Stimulated activated CD4-positive, alpha-beta T cell treated with anti-CD3 and anti-CD28 coated beads, Interleukin-15, amount 100 ng/mL, for 1 hour (primary cell): ENCODE measurements around the gene SCUBE2.
"Not testable (repeated sequence)": the region's sequence is repeated elsewhere in the genome, so short reads cannot be mapped to it uniquely, and the experiment has no call there.

Experiments used
- DNase-seq, 2 donors: peaks; one replicate each; pipeline ENCODE4 v3.0.0-alpha.2; 2020; ENCODE audit warnings: low read depth in 1 of 2, low spot score in 1 of 2

Gene SCUBE2

DNA sequence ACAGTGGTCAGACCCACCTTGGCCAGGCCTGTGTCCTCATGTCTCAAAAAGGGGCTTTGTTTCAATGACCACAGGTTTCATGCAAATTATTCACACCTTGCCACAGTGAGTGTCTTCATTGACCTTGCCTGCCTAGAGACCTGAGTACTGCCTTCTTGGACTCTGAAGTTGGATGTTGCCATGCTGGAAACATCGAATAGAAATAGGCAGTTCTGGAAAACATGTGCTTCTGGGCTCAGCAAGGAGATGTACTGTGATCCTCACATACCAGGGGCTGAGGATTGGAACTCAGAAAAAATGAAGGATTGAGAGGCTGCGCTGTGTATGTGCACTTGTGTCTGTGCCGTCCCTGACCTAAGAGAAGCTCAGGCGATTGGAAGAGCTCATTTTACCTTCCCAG, 78.0 kb downstream of the SCUBE2 start:
- DNase-seq, result no peak

DNA sequence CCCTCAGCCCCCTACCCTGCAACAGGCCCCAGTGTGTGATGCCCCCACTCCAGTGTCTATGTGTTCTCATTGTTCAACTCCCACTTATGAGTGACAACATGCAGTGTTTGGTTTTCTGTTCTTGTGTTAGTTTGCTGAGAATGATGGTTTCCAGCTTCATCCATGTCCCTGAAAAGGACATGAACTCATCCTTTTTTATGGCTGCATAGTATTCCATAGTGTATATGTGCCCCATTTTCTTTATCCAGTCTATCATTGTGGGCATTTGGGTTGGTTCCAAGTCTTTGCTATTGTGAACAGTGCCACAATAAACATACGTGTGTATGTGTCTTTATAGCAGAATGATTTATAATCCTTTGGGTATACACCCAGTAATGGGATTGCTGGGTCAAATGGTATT, 81.9 kb downstream of the SCUBE2 start:
- not testable (repeated sequence) for DNase-seq

DNA sequence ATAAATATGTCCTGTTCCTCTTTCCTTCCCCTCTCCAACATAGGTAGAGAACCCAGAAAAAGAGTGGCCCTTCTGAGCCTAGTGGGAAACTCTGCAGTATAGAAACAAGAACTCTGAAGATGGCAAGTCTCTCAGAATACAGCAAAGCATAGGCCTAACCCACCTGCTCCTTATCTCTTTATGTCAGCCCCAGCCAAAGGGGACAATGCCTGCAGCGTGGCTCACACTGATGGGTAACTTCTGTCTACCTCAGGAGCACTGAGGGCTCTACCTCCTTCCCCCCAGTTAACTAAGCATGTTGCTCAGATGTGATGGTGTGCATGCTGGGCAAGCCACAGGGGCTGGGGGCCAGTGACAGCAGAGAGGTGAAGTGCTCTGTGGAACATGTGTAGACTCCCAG, 82.7 kb downstream of the SCUBE2 start:
- DNase-seq, result no peak

GRCh38 chr11:9008011-9008550, 83.3 kb downstream of the SCUBE2 start:
- no peak for DNase-seq

- no peak for DNase-seq
Observed at GRCh38 chr11:9005087-9005486, 86.3 kb downstream of the SCUBE2 start.

DNA sequence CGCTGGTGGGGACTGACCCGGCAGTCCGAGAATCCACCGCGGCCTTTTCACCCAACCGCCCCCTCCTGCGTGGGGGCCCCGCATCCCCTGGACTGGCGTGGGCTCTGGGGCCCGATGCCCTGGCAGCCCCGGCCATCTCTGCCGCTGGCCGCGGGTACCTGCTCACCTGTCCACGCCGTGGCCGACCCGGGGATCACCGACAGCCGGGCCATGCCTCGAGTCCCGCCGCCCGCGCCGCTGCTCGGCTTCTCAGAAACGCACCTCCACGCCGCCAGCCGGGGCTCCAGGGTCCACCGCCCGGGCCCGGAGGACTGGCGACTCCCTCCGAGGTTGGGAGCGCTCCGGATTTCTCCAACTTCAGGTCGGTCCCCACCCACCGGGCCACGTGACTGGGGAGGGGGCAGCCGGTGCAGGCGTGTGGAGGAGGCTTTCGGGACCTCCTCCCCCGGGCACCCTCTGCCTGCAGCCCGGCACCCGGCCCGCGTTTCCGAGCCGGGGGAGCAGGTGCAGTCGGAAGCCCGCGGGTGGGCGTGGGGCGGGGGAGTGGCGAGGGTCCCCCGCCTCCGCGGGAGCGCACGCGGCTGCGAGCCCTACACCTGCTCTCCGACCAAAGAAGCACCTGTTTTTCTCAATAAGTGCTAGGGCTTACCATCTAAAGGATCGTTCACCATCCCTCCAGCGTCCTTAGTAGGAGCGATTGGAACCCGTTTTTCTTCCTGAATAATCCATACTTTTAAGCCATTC, 87.0 kb downstream of the SCUBE2 start:
- DNase-seq, result peak in 1 of 2 donors; percentile 11

DNA sequence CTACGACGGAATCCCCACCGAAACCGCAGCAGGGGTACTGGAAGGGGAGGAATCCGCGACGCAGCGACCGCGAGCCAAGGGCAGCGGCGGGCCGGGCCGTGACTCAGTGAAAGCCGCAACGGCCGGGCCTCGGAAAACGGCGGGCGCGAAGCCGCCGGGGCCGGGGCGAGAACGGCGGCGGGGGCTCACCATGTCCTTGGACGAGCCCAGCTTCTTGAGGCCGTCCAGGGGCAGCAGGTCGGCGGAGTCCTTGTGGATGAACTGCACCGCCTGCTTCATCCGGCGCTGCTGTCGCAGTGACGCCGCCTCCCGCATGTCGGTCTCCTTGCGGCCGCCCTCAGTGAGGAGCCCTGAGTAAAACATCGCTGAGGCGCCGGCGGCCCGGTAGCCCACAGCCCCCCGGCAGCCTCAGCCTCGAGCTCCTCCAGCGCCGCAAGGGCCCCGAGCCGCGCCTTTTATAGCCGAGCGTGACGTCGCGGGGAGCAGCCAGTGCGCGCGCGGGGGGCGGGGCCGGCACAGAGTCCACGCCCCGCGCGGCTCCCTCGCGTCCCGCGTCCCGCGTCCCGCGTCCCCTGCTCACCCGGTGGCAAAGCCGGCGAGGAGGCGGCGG, 87.7 kb downstream of the SCUBE2 start, which contains the start of gene NRIP3:
Gene NRIP3 (minus strand): TSS at position 429 of the 610 bp plus-strand sequence. CDS start 66 bp downstream, at position 363.
- DNase-seq, result peak; percentile 55 to 62

DNA sequence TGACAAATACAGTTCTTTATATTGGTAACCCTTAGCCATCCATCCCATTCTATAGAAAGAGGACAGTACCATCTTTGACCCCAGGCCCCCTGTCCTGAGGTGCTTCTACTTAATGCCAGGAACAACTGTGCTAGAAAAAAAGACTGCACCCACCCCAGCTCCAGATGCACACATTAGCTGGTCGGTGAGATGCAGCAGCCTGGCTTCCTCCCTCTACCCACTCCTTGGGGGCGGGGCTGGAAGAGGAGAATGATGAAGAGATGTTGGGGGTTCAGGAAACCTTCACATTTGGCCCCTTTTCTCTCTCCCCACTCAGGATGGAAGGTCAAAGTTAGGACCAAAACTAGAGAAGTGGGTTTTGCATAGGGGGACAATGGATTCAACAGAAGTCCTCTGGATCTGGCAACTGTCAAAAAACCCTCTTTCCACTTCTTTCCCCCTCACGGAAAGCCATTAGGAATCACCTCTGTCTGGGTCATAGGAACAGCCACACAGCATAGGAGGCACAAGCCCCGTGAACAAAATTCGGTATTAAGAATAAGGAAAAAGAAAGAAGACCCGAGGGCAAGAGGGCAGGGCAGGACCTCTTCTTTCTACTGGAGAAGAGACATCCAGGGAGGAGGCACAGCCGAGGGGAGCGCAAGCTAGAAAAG, 88.4 kb downstream of the SCUBE2 start:
- no peak for DNase-seq

- DNase-seq, result no peak
Observed at GRCh38 chr11:9001736-9002135, 89.7 kb downstream of the SCUBE2 start.

- no peak for DNase-seq
Observed at GRCh38 chr11:8998017-8998416, 93.4 kb downstream of the SCUBE2 start.

DNA sequence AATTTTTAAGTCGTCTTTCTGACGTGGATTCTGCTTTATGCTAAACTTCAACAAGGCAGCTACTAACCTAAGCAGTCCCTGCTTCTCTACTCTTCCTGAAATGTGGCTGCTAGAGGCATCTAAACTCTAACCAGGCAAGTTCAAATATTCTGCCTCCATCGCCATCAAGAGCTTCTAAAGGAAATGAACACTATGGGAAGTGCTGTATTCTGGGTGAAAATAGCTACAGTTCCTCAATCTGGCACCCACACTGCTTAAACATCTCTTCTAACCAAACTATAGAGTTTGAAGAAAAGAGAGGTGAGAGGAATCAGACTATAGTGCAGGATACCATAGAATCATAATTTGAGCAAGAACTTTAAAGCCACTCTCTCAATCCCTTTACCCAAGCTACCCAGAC, 93.9 kb downstream of the SCUBE2 start:
- DNase-seq, result no peak

DNA sequence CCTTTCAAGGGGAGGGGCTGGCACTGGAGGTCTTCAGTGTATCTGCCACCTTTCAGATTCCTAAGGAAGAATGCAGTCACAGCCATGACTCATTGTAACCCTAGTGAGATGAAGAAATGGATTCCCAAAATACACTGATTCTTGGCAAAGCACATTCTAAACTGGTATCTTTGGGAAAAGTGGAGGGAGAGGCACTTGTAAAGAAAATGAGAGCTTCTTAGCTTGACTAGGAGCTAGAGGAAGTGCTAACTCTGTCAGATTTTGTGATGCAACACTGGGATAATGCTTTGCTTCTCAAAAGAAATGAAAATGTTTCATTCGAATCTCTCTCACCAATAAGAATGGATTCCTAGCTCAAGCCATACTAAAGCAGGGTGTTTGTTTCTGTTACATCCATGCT, 101.9 kb downstream of the SCUBE2 start:
- DNase-seq, result no peak

- no peak for DNase-seq
Observed at GRCh38 chr11:8988329-8989234, 102.8 kb downstream of the SCUBE2 start.

GRCh38 chr11:8987446-8987845, 104.0 kb downstream of the SCUBE2 start:
- DNase-seq, result no peak

GRCh38 chr11:8986772-8987171, 104.6 kb downstream of the SCUBE2 start:
- DNase-seq, result not testable (repeated sequence)

DNA sequence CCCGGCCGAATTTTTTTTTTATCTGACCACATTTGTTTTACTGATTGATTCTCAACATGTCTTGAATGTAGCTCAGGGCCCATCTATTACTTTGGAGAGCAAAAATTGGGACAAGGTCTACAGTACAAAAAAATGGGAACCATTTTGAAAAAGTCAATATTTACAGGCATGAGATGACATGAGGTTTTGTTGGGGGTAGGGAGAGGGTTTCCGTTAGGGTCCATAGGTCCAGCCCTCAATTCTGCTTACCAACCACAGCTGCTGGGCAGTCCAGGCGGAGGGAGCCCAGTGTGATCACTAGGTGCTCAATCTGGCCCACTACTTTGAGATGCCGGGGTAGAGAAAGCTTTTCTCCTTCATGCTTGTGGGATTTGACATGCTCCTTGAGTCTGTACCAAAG, 105.9 kb downstream of the SCUBE2 start:
- DNase-seq, result no peak

GRCh38 chr11:8983552-8983951, 107.8 kb downstream of the SCUBE2 start:
- DNase-seq, result no peak

- DNase-seq, result no peak
Observed at GRCh38 chr11:8980485-8980884, 110.9 kb downstream of the SCUBE2 start.

DNA sequence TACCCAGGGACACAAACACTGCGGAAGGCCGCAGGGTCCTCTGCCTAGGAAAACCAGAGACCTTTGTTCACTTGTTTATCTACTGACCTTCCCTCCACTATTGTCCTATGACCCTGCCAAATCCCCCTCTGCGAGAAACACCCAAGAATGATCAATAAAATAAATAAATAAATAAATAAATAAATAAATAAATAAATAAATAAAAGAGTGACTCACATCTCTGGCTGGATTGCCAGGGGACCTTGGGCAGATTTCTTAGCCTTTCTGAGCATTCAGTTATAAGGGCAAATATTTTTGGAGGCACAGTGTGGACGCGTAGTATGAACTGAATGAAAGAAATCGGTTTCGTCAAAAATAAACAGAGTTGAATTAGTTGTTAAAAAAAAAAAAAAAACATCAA, 112.0 kb downstream of the SCUBE2 start:
- DNase-seq, result not testable (repeated sequence)

- DNase-seq, result no peak
Observed at GRCh38 chr11:8973121-8973520, 118.3 kb downstream of the SCUBE2 start.

- DNase-seq, result no peak
Observed at GRCh38 chr11:8971924-8972316, 119.5 kb downstream of the SCUBE2 start.
